A673 (cell line): Measurements from ENCODE around the gene AFAP1L1.
A peak's percentile ranks its signal among the peaks of the same experiment; 100 is the strongest.

ENCODE experiments used
- EZH2 ChIP-seq: fragments of 200-600 bp; sonication (generic); IDR thresholded peaks from 2 replicates; pipeline ENCODE4 v1.6.1; 2017; ENCODE audit warnings: borderline replicate concordance, low read depth, mild to moderate bottlenecking, mixed read lengths, antibody characterized with exemption, low read length; ENCODE audit not compliant: poor library complexity, severe bottlenecking
- TF ChIP-seq, protein P1 (sequence below): fragments of 300-800, 200-600 bp; sonication (generic); conservative IDR thresholded peaks from 2 replicates; pipeline ENCODE4 v1.5.1; 2017; ENCODE audit warnings: low read depth, mild to moderate bottlenecking, antibody characterized with exemption, low read length, moderate library complexity, mixed read lengths

GRCh38 chr5:149268928-149269557 lies 2.6 kb upstream of the AFAP1L1 start:
- TF ChIP-seq, protein P1, sequence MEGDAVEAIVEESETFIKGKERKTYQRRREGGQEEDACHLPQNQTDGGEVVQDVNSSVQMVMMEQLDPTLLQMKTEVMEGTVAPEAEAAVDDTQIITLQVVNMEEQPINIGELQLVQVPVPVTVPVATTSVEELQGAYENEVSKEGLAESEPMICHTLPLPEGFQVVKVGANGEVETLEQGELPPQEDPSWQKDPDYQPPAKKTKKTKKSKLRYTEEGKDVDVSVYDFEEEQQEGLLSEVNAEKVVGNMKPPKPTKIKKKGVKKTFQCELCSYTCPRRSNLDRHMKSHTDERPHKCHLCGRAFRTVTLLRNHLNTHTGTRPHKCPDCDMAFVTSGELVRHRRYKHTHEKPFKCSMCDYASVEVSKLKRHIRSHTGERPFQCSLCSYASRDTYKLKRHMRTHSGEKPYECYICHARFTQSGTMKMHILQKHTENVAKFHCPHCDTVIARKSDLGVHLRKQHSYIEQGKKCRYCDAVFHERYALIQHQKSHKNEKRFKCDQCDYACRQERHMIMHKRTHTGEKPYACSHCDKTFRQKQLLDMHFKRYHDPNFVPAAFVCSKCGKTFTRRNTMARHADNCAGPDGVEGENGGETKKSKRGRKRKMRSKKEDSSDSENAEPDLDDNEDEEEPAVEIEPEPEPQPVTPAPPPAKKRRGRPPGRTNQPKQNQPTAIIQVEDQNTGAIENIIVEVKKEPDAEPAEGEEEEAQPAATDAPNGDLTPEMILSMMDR = peak; percentile 69
- no peak for TF ChIP-seq EZH2
